Measurements from ENCODE around the gene WDR36.

The WDR36 gene

GRCh38 chr5:111077678-111078077 is 14.5 kb upstream of the WDR36 start:
- no peak for TF ChIP-seq EZH2phosphoT487 (IDR thresholded peaks at IDR 0.05; ENCODE audit: borderline replicate concordance, low read length)
- TF ChIP-seq CTCF (IDR thresholded peaks at IDR 0.05; ENCODE audit: low read depth, low read length, poor library complexity, severe bottlenecking): no peak
- Histone ChIP-seq H4K20me1 (ENCODE audit: control insufficient read depth, insufficient read depth, low read depth, low read length) (no peaks in the 10 kb centered on the region), H3K9me3 (ENCODE audit: control insufficient read depth, insufficient read depth, low read length) (no peaks in the 10 kb centered on the region), H3K9me2 (replicated peaks; ENCODE audit: control insufficient read depth, low read length) (no peaks in the 10 kb centered on the region; the same call in 1 of the 2 replicates), H3K36me3 (ENCODE audit: control insufficient read depth, low read length) (no peaks in the 10 kb centered on the region), H3F3A (ENCODE audit: control insufficient read depth, insufficient read depth) (no peaks in the 10 kb centered on the region), H3K4me2 (ENCODE audit: low read length) (no peak overlapping the region), H3K4me3 (ENCODE audit: low read length) (no peak overlapping the region), H3K27me3 (ENCODE audit: control insufficient read depth, low read length) (peaks cover 8% of the 10 kb centered on the region), H3K4me1 (ENCODE audit: control insufficient read depth, low read length) (peaks cover 44% of the 10 kb centered on the region), H3K27ac (ENCODE audit: low read depth, low read length) (no peak overlapping the region), H3K79me2 (ENCODE audit: control insufficient read depth, low read length) (no peaks in the 10 kb centered on the region)

GRCh38 chr5:111079846-111080245 is 12.3 kb upstream of the WDR36 start:
- TF ChIP-seq EZH2phosphoT487 (IDR thresholded peaks at IDR 0.05; ENCODE audit: borderline replicate concordance, low read length) (no peak), CTCF (IDR thresholded peaks at IDR 0.05; ENCODE audit: low read depth, low read length, poor library complexity, severe bottlenecking) (no peak)
- no peaks in the 10 kb centered on the region for H3K79me2 ChIP-seq (ENCODE audit: control insufficient read depth, low read length)
- no peak overlapping the region for H3K4me2 ChIP-seq (ENCODE audit: low read length)
- H3K36me3 ChIP-seq (ENCODE audit: control insufficient read depth, low read length): no peaks in the 10 kb centered on the region
- no peaks in the 10 kb centered on the region for H3K9me3 ChIP-seq (ENCODE audit: control insufficient read depth, insufficient read depth, low read length)
- peaks cover 2% of the 10 kb centered on the region; the same call in 1 of the 2 replicates for H3F3A ChIP-seq (ENCODE audit: control insufficient read depth, insufficient read depth)
- no peaks in the 10 kb centered on the region; the same call in 1 of the 2 replicates for H3K9me2 ChIP-seq (replicated peaks; ENCODE audit: control insufficient read depth, low read length)
- H3K4me1 ChIP-seq (ENCODE audit: control insufficient read depth, low read length): peaks cover 46% of the 10 kb centered on the region
- H4K20me1 ChIP-seq (ENCODE audit: control insufficient read depth, insufficient read depth, low read depth, low read length): no peaks in the 10 kb centered on the region
- H3K4me3 ChIP-seq (ENCODE audit: low read length): no peak overlapping the region
- no peak overlapping the region for H3K27ac ChIP-seq (ENCODE audit: low read depth, low read length)
- H3K27me3 ChIP-seq (ENCODE audit: control insufficient read depth, low read length): no peaks in the 10 kb centered on the region

- no peaks in the 10 kb centered on the region for H4K20me1 ChIP-seq (ENCODE audit: control insufficient read depth, insufficient read depth, low read depth, low read length)
- H3K27ac ChIP-seq (ENCODE audit: low read depth, low read length): peak overlapping the region; percentile 30; the same call in 1 of the 2 replicates
- H3K36me3 ChIP-seq (ENCODE audit: control insufficient read depth, low read length): no peaks in the 10 kb centered on the region
- H3K4me3 ChIP-seq (ENCODE audit: low read length): peak overlapping the region; percentile 17; the same call in 1 of the 2 replicates
- peak overlapping the region; percentile 51 for H3K4me2 ChIP-seq (ENCODE audit: low read length)
- H3K4me1 ChIP-seq (ENCODE audit: control insufficient read depth, low read length): peaks cover 31% of the 10 kb centered on the region
- no peak for TF ChIP-seq EZH2phosphoT487 (IDR thresholded peaks at IDR 0.05; ENCODE audit: borderline replicate concordance, low read length)
- no peak for TF ChIP-seq CTCF (IDR thresholded peaks at IDR 0.05; ENCODE audit: low read depth, low read length, poor library complexity, severe bottlenecking)
- no peaks in the 10 kb centered on the region for H3K79me2 ChIP-seq (ENCODE audit: control insufficient read depth, low read length)
- no peaks in the 10 kb centered on the region for H3K27me3 ChIP-seq (ENCODE audit: control insufficient read depth, low read length)
- H3K9me2 ChIP-seq (replicated peaks; ENCODE audit: control insufficient read depth, low read length): no peaks in the 10 kb centered on the region
- peaks cover 2% of the 10 kb centered on the region; the same call in 1 of the 2 replicates for H3F3A ChIP-seq (ENCODE audit: control insufficient read depth, insufficient read depth)
- no peaks in the 10 kb centered on the region for H3K9me3 ChIP-seq (ENCODE audit: control insufficient read depth, insufficient read depth, low read length)
These were observed 8.8 kb upstream of the WDR36 start for GRCh38 chr5:111083323-111083722.
